ENCODE results near the gene ZSCAN10.

Gene ZSCAN10

GRCh38 chr16:3144321-3144983 lies 45.4 kb upstream of the ZSCAN10 start:
- TF ChIP-seq, protein P1, sequence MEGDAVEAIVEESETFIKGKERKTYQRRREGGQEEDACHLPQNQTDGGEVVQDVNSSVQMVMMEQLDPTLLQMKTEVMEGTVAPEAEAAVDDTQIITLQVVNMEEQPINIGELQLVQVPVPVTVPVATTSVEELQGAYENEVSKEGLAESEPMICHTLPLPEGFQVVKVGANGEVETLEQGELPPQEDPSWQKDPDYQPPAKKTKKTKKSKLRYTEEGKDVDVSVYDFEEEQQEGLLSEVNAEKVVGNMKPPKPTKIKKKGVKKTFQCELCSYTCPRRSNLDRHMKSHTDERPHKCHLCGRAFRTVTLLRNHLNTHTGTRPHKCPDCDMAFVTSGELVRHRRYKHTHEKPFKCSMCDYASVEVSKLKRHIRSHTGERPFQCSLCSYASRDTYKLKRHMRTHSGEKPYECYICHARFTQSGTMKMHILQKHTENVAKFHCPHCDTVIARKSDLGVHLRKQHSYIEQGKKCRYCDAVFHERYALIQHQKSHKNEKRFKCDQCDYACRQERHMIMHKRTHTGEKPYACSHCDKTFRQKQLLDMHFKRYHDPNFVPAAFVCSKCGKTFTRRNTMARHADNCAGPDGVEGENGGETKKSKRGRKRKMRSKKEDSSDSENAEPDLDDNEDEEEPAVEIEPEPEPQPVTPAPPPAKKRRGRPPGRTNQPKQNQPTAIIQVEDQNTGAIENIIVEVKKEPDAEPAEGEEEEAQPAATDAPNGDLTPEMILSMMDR (IDR thresholded peaks at IDR 0.05; ENCODE audit: low read depth, low read length): no peak
- DNase-seq (ENCODE audit: low read depth, low spot score): no peak
- H3K4me3 ChIP-seq (ENCODE audit: low read depth, low read length): no peak overlapping the region
- in situ Hi-C loops (cut with HindIII; ENCODE audit: low sequenced_read_pairs): no loop called here

DNA sequence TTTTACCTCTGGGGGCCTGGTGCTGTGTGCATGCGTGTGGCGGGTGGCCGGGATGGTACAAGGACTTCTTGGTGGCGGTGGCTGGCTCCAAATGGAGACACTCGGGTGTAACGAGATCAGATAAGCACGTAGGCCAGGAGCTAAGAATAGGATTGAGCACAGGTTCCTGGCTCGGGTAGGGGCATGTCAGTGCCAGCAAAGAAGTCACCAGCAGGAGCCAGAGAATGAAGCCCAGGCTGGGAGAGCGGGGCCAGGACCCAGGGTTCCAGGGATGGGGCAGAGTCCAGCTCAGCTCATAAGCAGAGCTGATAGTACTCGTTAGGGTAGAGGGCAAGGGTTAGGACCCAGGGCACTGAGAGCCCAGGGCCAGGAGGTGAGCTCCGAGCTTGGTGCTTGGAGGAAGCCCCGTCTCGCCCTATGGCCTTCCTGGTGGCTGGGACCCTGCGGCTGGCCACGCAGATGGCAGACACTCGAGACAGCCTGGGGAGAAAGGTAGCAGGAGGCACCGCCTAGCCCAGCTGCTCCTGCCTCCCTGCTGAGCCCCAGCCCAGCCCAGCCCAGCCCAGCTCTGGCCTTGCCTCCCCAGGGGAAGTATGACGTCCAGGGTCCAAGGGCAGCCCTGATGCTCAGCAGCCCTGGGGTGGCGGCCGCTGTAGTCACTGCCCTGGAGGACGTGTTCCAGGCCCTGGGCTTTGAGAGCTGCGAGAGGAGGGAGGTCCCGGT lies 44.7 kb upstream of the ZSCAN10 start:
- in situ Hi-C loops (cut with HindIII; ENCODE audit: low sequenced_read_pairs): no loop called here
- DNase-seq (ENCODE audit: low read depth, low spot score): no peak
- H3K4me3 ChIP-seq (ENCODE audit: low read depth, low read length): no peak overlapping the region
- TF ChIP-seq, protein P1 (IDR thresholded peaks at IDR 0.05; ENCODE audit: low read depth, low read length): no peak

DNA sequence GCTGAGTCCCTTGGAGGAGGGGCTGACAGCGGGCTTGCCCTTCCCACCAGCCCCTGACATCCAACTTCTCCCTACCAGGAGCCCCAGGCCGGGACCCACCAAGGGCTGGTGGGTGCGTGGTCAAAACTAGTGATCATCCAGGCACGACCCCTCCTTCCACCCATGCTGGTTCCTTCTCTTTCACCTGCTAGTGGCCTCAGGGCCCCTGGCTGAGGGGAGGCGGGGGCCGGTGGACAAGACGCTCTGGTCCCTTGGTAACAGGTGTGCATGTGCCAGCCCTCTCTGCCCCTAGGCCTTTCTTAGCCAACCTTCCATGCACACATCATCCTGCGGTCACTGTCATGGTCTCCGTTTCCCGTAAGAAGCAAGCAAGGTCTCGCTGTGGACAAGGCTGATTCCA lies 44.1 kb upstream of the ZSCAN10 start:
- TF ChIP-seq, protein P1 (IDR thresholded peaks at IDR 0.05; ENCODE audit: low read depth, low read length): no peak
- DNase-seq (ENCODE audit: low read depth, low spot score): no peak
- in situ Hi-C loops (cut with HindIII; ENCODE audit: low sequenced_read_pairs): no loop called here
- H3K4me3 ChIP-seq (ENCODE audit: low read depth, low read length): no peak overlapping the region

- DNase-seq (ENCODE audit: low read depth, low spot score): no peak
- TF ChIP-seq, protein P1 (IDR thresholded peaks at IDR 0.05; ENCODE audit: low read depth, low read length): no peak
- in situ Hi-C loops (cut with HindIII; ENCODE audit: low sequenced_read_pairs): no loop called here
- H3K4me3 ChIP-seq (ENCODE audit: low read depth, low read length): no peak overlapping the region
These were observed 43.7 kb upstream of the ZSCAN10 start for GRCh38 chr16:3142770-3143169.

GRCh38 chr16:3142327-3142726 lies 43.2 kb upstream of the ZSCAN10 start:
- in situ Hi-C loops (cut with HindIII; ENCODE audit: low sequenced_read_pairs): no loop called here
- TF ChIP-seq, protein P1 (IDR thresholded peaks at IDR 0.05; ENCODE audit: low read depth, low read length): no peak
- no peak overlapping the region for H3K4me3 ChIP-seq (ENCODE audit: low read depth, low read length)
- no peak for DNase-seq (ENCODE audit: low read depth, low spot score)

- TF ChIP-seq, protein P1 (IDR thresholded peaks at IDR 0.05; ENCODE audit: low read depth, low read length): no peak
- DNase-seq (ENCODE audit: low read depth, low spot score): no peak
- no peak overlapping the region for H3K4me3 ChIP-seq (ENCODE audit: low read depth, low read length)
- in situ Hi-C loops (cut with HindIII; ENCODE audit: low sequenced_read_pairs): no loop called here
These were observed 42.8 kb upstream of the ZSCAN10 start for GRCh38 chr16:3141781-3142311.
